Gastrocnemius medialis (tissue), 4 donors: Measurements from ENCODE around the gene MFSD6. TPM values are rescaled to one million over a fixed set of nuclear protein-coding genes. Genes with fewer than 3 reads are reported as not detected.
A peak's percentile ranks its signal among the peaks of the same experiment; 100 is the strongest.
"Not testable (repeated sequence)": the region's sequence is repeated elsewhere in the genome, so short reads cannot be mapped to it uniquely, and the experiment has no call there.

Experiments used
- ATAC-seq, 2 donors: fragments of 150-250 bp; one replicate each; pipeline ENCODE4 v1.9.1; 2016
- DNase-seq, 2 donors: peaks; one replicate each; pipeline ENCODE4 v3.0.0-alpha.2; 2019
- H3K27ac ChIP-seq, 4 donors: fragments of 200-600 bp; sonication (generic); 1 replicate in 1 of 4; 2 replicates in 3 of 4; pipeline ENCODE4 v1.5.1; 2016 to 2018; ENCODE audit warnings: mild to moderate bottlenecking in 2 of 4, moderate library complexity in 1 of 4
- H3K27me3 ChIP-seq, 3 donors: fragments of 200-600 bp; sonication (generic) in 2 of 3; 1 replicate in 1 of 3; 2 replicates in 2 of 3; pipeline versions ENCODE4 v1.5.1 to v1.6.0; 2016 to 2019; ENCODE audit warnings: mild to moderate bottlenecking in 1 of 3, moderate library complexity in 1 of 3
- H3K36me3 ChIP-seq, 2 donors: fragments of 200-600 bp; sonication (generic) in 1 of 2; one replicate each; pipeline ENCODE4 v1.5.1; 2017 to 2018
- H3K4me1 ChIP-seq, 2 donors: fragments of 200-600 bp; sonication (generic) in 1 of 2; one replicate each; pipeline ENCODE4 v1.5.1; 2016 to 2017; ENCODE audit warnings: mild to moderate bottlenecking in 2 of 2
- H3K4me3 ChIP-seq, 4 donors: fragments of 200-600 bp; sonication (generic) in 3 of 4; 1 replicate in 1 of 4; 2 replicates in 3 of 4; pipeline ENCODE4 v1.5.1; 2016 to 2019; ENCODE audit warnings: mild to moderate bottlenecking in 2 of 4
- H3K9me3 ChIP-seq, 3 donors: fragments of 200-600 bp; sonication (generic) in 2 of 3; 1 replicate in 1 of 3; 2 replicates in 2 of 3; pipeline ENCODE4 v1.5.1; 2016 to 2019
- CTCF ChIP-seq, 5 experiments: fragments of 450-650 bp in 3 of 5; fragments of 200-600 bp in 2 of 5; sonication (generic) in 2 of 5; IDR thresholded peaks in 4 of 5; conservative IDR thresholded peaks in 1 of 5; 1 replicate in 4 of 5; 2 replicates in 1 of 5; pipeline ENCODE4 v1.5.1; 2016 to 2019; ENCODE audit warnings: antibody characterized with exemption in 5 of 5, mild to moderate bottlenecking in 3 of 5, moderate library complexity in 3 of 5
- POLR2A ChIP-seq, 2 donors: fragments of 450-650 bp; IDR thresholded peaks; one replicate each; pipeline ENCODE4 v1.6.1; 2017; ENCODE audit warnings: antibody characterized with exemption in 2 of 2, mild to moderate bottlenecking in 2 of 2, moderate library complexity in 2 of 2
- in situ Hi-C, 4 donors: fragments of 200-750 bp; cut with MboI; loops; one replicate each; pipeline versions ENCODE4 v1.15.0 to v1.8.0; 2017; ENCODE audit warnings: low sequenced_read_pairs in 4 of 4
- intact Hi-C: fragments of 100-400 bp; cut with DNase I; formaldehyde crosslinking; loops from one replicate; pipeline ENCODE4 v1.15.1; 2023; ENCODE audit warnings: low total_unique reads
- total RNA-seq, 4 donors: library from RNA; depleted of rRNA; stranded (reverse); fragments of >200 nt; gene quantifications; one replicate each; pipeline versions ENCODE4 v1.1.0 to v1.2.3, GENCODE V29; 2016

The MFSD6 gene
- total RNA-seq, 4 donors from 2014 or later: 9.3 to 20.3 (median 12.5) TPM

- in situ Hi-C loops (no loop called here), intact Hi-C loops (no loop called here)
- no peaks in the 10 kb centered on the region for H3K36me3 ChIP-seq
- H3K4me3 ChIP-seq: no peak overlapping the region
- no peak for TF ChIP-seq POLR2A (IDR thresholded peaks at IDR 0.05)
- TF ChIP-seq CTCF (IDR thresholded peaks at IDR 0.05 in 4 of 5, conservative IDR thresholded peaks at IDR 0.05 in 1 of 5): no peak
- peaks cover 20 to 32% of the 10 kb centered on the region in 2 donors for H3K4me1 ChIP-seq
- peak overlapping the region; percentile 67 to 75 (median 70) for H3K27ac ChIP-seq
- DNase-seq (no peak), ATAC-seq (no peak)
- H3K27me3 ChIP-seq: no peaks in the 10 kb centered on the region
- H3K9me3 ChIP-seq: no peaks in the 10 kb centered on the region
These were observed 58.8 kb downstream of the MFSD6 start for GRCh38 chr2:190466819-190467446.

DNA sequence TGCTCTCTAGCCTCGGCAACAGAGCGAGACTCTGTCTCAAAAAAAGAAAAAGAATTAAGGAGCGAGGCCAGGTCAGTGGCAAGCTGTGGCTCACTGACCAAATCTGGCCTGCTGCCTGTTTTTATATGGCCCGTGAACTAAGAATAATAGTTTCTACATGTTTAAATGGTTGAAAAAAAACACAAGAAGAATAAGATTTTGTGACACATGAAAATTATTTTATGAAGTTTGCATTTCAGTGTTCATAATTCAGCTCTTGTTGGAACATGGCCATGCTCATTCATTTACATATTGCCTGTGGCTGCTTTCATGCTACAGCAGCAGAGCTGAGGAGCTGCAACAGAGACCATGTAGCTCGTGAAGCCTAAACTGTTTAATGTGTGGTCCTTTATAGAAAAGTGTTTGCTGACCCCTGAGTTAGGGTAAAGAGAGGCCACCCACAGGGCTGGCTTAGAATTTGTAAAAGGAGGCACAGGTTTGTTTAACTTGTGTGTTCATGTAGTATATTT, 59.5 kb downstream of the MFSD6 start:
- intact Hi-C loops (no loop called here), in situ Hi-C loops (no loop called here)
- DNase-seq (no peak), ATAC-seq (no peak)
- no peak overlapping the region for H3K4me3 ChIP-seq
- peaks cover 20 to 32% of the 10 kb centered on the region in 2 donors for H3K4me1 ChIP-seq
- no peak for TF ChIP-seq POLR2A (IDR thresholded peaks at IDR 0.05)
- TF ChIP-seq CTCF (IDR thresholded peaks at IDR 0.05 in 4 of 5, conservative IDR thresholded peaks at IDR 0.05 in 1 of 5): no peak
- no peaks in the 10 kb centered on the region for H3K27me3 ChIP-seq
- H3K9me3 ChIP-seq: no peaks in the 10 kb centered on the region
- H3K36me3 ChIP-seq: no peaks in the 10 kb centered on the region
- H3K27ac ChIP-seq: peak overlapping the region; percentile 67 to 75 (median 70)

GRCh38 chr2:190468354-190468753, 60.2 kb downstream of the MFSD6 start:
- DNase-seq, intact Hi-C loops: not testable (repeated sequence)
- H3K4me1 ChIP-seq: peaks cover 20 to 32% of the 10 kb centered on the region in 2 donors

GRCh38 chr2:190468814-190469569, 60.8 kb downstream of the MFSD6 start:
- no peak overlapping the region for H3K4me3 ChIP-seq
- intact Hi-C loops: no loop called here
- H3K27me3 ChIP-seq: no peaks in the 10 kb centered on the region
- H3K36me3 ChIP-seq: no peaks in the 10 kb centered on the region
- H3K9me3 ChIP-seq: no peaks in the 10 kb centered on the region
- TF ChIP-seq CTCF (IDR thresholded peaks at IDR 0.05 in 4 of 5, conservative IDR thresholded peaks at IDR 0.05 in 1 of 5): no peak
- TF ChIP-seq POLR2A (IDR thresholded peaks at IDR 0.05): no peak
- DNase-seq (peak; percentile 34 to 43), ATAC-seq (peak; percentile 80 to 87)
- peaks cover 20 to 32% of the 10 kb centered on the region in 2 donors for H3K4me1 ChIP-seq
- in situ Hi-C loops: no loop called here
- H3K27ac ChIP-seq: peak overlapping the region; percentile 67 to 75 (median 70)

More at GRCh38 chr2:190468354-190468753, 60.2 kb downstream of the MFSD6 start:
- H3K4me3 ChIP-seq, H3K27me3 ChIP-seq, H3K9me3 ChIP-seq, in situ Hi-C loops, H3K36me3 ChIP-seq, ATAC-seq: not testable (repeated sequence)
- H3K27ac ChIP-seq: peak overlapping the region; percentile 67 to 75 (median 70)

GRCh38 chr2:190469771-190470170, 61.6 kb downstream of the MFSD6 start:
- Histone ChIP-seq H3K4me3 (no peak overlapping the region), H3K4me1 (peaks cover 20 to 32% of the 10 kb centered on the region in 2 donors)
- intact Hi-C loops: no loop called here

More at GRCh38 chr2:190469771-190470170, 61.6 kb downstream of the MFSD6 start:
- Histone ChIP-seq H3K9me3 (no peaks in the 10 kb centered on the region), H3K27me3 (no peaks in the 10 kb centered on the region), H3K27ac (peak overlapping the region; percentile 67 to 75 (median 70)), H3K36me3 (no peaks in the 10 kb centered on the region)
- no peak for TF ChIP-seq CTCF (IDR thresholded peaks at IDR 0.05 in 4 of 5, conservative IDR thresholded peaks at IDR 0.05 in 1 of 5)
- peak in 1 of 2 donors; percentile 22 for TF ChIP-seq POLR2A (IDR thresholded peaks at IDR 0.05)
- ATAC-seq: peak; percentile 80 to 85
- DNase-seq: no peak
- in situ Hi-C loops: no loop called here
